GM18517 (cell line): ENCODE results near the gene COX6A2.
A peak's percentile ranks its signal among the peaks of the same experiment; 100 is the strongest.
"Not testable (repeated sequence)": the region's sequence is repeated elsewhere in the genome, so short reads cannot be mapped to it uniquely, and the experiment has no call there.

ENCODE experiments used
- ATAC-seq: cut with Tn5 transposase; IDR thresholded peaks from one replicate; pipeline ENCODE4 v1.9.1; 2021; ENCODE audit warnings: mild to moderate bottlenecking, moderate library complexity; ENCODE audit not compliant: unreplicated experiment

Gene COX6A2

GRCh38 chr16:31461921-31462804 is 34.0 kb upstream of the COX6A2 start:
- no peak for ATAC-seq

- no peak for ATAC-seq
Observed at GRCh38 chr16:31461201-31461920, 33.2 kb upstream of the COX6A2 start.

GRCh38 chr16:31460582-31461002 is 32.4 kb upstream of the COX6A2 start:
- no peak for ATAC-seq

GRCh38 chr16:31459687-31460581 is 31.8 kb upstream of the COX6A2 start:
- ATAC-seq = peak; percentile 71

- ATAC-seq = peak; percentile 78
Observed at GRCh38 chr16:31458844-31459686, 30.9 kb upstream of the COX6A2 start, which contains the start of gene ARMC5. TSS of gene ARMC5 (plus strand) at chr16:31459501. CDS start at chr16:31459525, 24 bp downstream.

GRCh38 chr16:31458073-31458843 is 30.1 kb upstream of the COX6A2 start:
- ATAC-seq = no peak

GRCh38 chr16:31456988-31457360 is 28.8 kb upstream of the COX6A2 start:
- ATAC-seq = no peak

GRCh38 chr16:31455601-31456314 is 27.6 kb upstream of the COX6A2 start:
- no peak for ATAC-seq

GRCh38 chr16:31453255-31454204 is 25.4 kb upstream of the COX6A2 start:
- no peak for ATAC-seq

- ATAC-seq = no peak
Observed at GRCh38 chr16:31452631-31453106, 24.5 kb upstream of the COX6A2 start.

- no peak for ATAC-seq
Observed at GRCh38 chr16:31451681-31452351, 23.7 kb upstream of the COX6A2 start.

GRCh38 chr16:31451201-31451600 is 23.0 kb upstream of the COX6A2 start:
- ATAC-seq = no peak

GRCh38 chr16:31445931-31446330 is 17.8 kb upstream of the COX6A2 start:
- ATAC-seq = not testable (repeated sequence)

GRCh38 chr16:31441956-31442355 is 13.8 kb upstream of the COX6A2 start:
- no peak for ATAC-seq

- no peak for ATAC-seq
Observed at GRCh38 chr16:31440516-31441184, 12.5 kb upstream of the COX6A2 start.

- ATAC-seq = no peak
Observed at GRCh38 chr16:31439519-31439918, 11.4 kb upstream of the COX6A2 start.
